ENCODE results near the gene GAPDHS.

GAPDHS gene

DNA sequence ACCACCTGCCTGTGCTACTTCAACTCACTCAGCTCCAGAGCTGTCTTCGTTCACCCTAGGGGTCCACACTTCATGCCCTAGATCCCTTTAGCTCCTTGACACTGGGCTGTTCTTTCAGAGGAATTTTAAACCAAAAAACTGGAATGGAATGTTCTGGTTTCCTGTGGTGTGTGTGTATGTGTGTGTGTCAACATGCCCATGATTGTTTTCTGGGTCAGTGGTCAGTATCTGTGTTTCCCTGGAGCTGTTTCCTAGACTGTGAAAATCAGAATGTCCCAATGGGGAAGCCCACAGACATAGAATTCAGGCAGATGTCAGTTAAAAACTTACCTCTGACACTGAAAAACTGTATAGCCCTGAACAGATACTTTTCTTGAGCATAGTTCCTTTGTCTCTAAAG, 54.1 kb downstream of the GAPDHS start:
- DNase-seq (ENCODE audit: low read depth in 1 of 2, low spot score in 1 of 2): no peak

- DNase-seq (ENCODE audit: low read depth in 1 of 2, low spot score in 1 of 2): no peak
Measured at GRCh38 chr19:35590875-35591274, 57.6 kb downstream of the GAPDHS start.

DNA sequence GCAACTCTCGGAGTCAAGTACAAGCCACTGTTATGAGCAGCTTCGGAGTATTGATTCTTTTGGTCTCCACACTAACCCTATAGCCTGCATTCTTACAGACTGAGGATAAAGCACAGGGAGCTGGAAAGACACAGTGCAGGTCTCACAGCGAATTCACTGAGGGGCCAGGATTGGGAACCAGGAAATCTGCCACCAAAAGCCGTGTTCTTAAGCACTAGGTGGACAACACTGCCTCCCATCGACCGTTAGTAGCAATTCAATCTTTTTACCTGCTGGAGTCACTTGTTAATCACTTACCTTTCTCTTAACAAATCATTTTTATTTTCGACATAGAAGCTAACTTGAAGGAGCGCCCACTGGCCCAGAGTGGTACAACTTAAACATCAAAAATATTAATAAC, 59.0 kb downstream of the GAPDHS start:
- no peak for DNase-seq (ENCODE audit: low read depth in 1 of 2, low spot score in 1 of 2)
